Urinary bladder (tissue), 4 donors: ENCODE results near the gene ITPRIP. TPM values are rescaled to one million over a fixed set of nuclear protein-coding genes. Genes with fewer than 3 reads are reported as not detected.

Source experiments
- DNase-seq: peaks from one replicate; pipeline ENCODE4 v3.0.0-alpha.2; 2015; ENCODE audit errors: extremely low spot score
- H3K27ac ChIP-seq: one replicate; pipeline ENCODE4 v1.5.1; 2013; ENCODE audit warnings: low read depth, mild to moderate bottlenecking, moderate library complexity
- H3K36me3 ChIP-seq: one replicate; pipeline ENCODE4 v1.6.1; 2013; ENCODE audit warnings: mild to moderate bottlenecking, moderate library complexity; ENCODE audit not compliant: insufficient read depth
- H3K4me1 ChIP-seq: one replicate; pipeline ENCODE4 v1.6.1; 2013; ENCODE audit warnings: mild to moderate bottlenecking, moderate library complexity; ENCODE audit not compliant: insufficient read depth
- H3K4me3 ChIP-seq: one replicate; pipeline ENCODE4 v1.5.1; 2013; ENCODE audit warnings: low read depth, low read length
- WGBS: extraction: QIAGEN DNeasy Blood & Tissue Kit; methylation state at CpG from one replicate; pipeline ENCODE4 v1.1.7; 2013; 5-methylcytosine and 5-hydroxymethylcytosine counted together
- polyA plus RNA-seq: library from polyadenylated mRNA; stranded (reverse); fragments of 200-250 nt; gene quantifications from one replicate; pipeline ENCODE4 v1.2.3, GENCODE V29; 2013
- total RNA-seq: library from RNA; depleted of rRNA; stranded (reverse); fragments of >200 nt; gene quantifications from one replicate; pipeline ENCODE4 v1.2.3, GENCODE V29; 2014
- donor health status: healthy with polysubstance abuse.
- donor health status: healthy.

Gene ITPRIP
- total and polyA plus RNA-seq, 2 donors = 7.6 to 22.4 TPM

DNA sequence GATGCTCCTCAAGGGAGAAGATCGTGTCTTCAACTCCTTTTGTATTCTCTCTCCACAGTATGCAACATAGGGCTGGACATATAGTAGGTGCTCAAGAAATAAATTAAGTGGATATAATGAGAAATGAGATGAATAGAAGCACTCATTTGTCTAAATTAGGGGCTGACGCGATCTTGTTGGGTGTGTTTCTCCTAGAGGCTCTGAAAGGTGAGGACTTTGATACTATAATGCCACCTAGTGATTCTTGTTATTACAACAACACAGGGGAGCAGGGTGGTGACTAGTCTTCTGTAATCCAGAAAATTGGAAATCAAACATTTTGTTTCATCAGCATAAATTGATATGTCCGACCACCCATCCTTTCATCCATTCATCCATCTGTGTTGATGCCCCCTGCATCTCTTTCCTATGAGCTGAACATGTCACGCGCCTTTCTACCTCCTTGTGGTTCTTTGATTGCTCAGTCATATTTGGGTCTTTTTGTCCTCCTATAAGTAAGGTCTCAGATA, 11.9 kb upstream of the ITPRIP start:
- H3K27ac ChIP-seq = no peak overlapping the region
- no peaks in the 10 kb centered on the region for H3K4me1 ChIP-seq
- WGBS = 25% methylated on average over 6 of the region's 6 CpGs
- H3K4me3 ChIP-seq = no peak overlapping the region
- peak; percentile 70 for DNase-seq
- H3K36me3 ChIP-seq = no peaks in the 10 kb centered on the region

GRCh38 chr10:104349623-104350126, 11.4 kb upstream of the ITPRIP start:
- Histone ChIP-seq H3K4me3 (no peak overlapping the region), H3K4me1 (no peaks in the 10 kb centered on the region), H3K36me3 (no peaks in the 10 kb centered on the region), H3K27ac (no peak overlapping the region)
- WGBS = 31% methylated on average over 5 of the region's 5 CpGs
- DNase-seq = no peak

DNA sequence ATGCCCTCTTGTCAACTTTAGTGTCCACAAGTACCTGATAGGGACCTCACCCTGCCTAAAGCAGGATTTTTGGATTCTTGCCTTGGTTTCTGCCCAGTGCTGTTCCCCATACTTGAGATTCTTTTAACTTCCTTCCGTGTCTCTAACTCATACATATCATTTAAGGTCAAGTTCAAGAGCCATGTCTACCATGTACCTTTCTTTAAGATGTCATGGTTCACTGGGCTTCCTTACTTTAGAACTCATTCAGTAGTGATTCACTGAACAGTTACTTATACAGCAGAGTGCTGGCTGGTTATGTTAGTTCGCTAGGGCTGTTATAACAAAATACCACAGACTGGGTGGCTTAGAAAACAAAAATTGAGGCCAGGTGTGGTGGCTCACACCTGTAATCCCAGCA, 10.3 kb upstream of the ITPRIP start:
- no peak overlapping the region for H3K4me3 ChIP-seq
- no peak for DNase-seq
- no peaks in the 10 kb centered on the region for H3K4me1 ChIP-seq
- no peak overlapping the region for H3K27ac ChIP-seq
- no peaks in the 10 kb centered on the region for H3K36me3 ChIP-seq
- WGBS = 83% methylated on average over 2 of the region's 2 CpGs

- no peak for DNase-seq
- H3K4me3 ChIP-seq = no peak overlapping the region
- H3K36me3 ChIP-seq = no peaks in the 10 kb centered on the region
- H3K4me1 ChIP-seq = no peaks in the 10 kb centered on the region
- 80% methylated on average over 4 of the region's 4 CpGs for WGBS
- no peak overlapping the region for H3K27ac ChIP-seq
These were observed 9.2 kb upstream of the ITPRIP start for GRCh38 chr10:104347295-104348045.

GRCh38 chr10:104345941-104346340, 7.7 kb upstream of the ITPRIP start:
- WGBS = 74% methylated on average over 4 of the region's 4 CpGs
- Histone ChIP-seq H3K36me3 (no peaks in the 10 kb centered on the region), H3K4me3 (no peak overlapping the region), H3K27ac (no peak overlapping the region), H3K4me1 (no peaks in the 10 kb centered on the region)
- DNase-seq = no peak

DNA sequence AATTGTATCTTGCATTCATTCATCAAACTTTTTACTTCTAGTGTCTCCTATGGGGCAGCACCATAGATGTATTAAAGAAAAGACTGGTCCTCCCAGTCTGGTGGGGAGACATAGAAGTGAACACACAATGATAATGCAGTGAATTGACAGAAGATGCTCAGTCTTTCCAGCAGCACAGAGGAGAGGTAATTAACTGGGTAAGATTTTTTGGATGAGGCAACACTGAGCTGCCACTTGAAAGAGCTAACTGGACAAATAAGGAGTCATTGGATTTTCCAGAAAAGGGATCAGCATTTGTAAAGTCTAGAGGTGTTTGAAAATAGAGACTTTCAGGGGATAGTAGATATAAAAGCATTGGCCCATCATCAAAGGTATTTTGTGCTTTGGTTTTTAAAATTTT, 7.2 kb upstream of the ITPRIP start:
- DNase-seq = no peak

DNA sequence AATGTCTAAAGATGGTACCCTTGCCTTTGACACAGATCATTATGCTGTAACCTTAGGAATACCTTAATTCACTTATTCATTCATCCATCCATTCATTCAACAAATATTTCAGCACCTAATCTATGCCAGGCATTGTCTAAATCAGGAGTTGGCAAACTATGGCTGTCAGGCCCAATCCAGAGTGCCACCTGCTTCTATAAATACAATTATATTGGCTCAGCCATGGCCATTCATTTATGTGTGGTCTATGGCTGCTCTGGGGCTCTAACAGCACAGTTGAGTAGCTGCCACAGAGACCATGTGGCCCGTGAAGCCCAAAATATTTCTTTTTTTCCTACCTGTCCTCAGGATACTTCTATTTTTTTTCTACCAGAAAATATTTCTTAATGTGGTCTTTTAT, 6.0 kb upstream of the ITPRIP start:
- no peaks in the 10 kb centered on the region for H3K36me3 ChIP-seq
- no peak overlapping the region for H3K27ac ChIP-seq
- no peak for DNase-seq
- H3K4me3 ChIP-seq = no peak overlapping the region
- 86% methylated on average over 1 of the region's 1 CpG for WGBS
- no peaks in the 10 kb centered on the region for H3K4me1 ChIP-seq

More for the DNA sequence above, 7.2 kb upstream of the ITPRIP start:
- H3K36me3 ChIP-seq = no peaks in the 10 kb centered on the region
- no peak overlapping the region for H3K27ac ChIP-seq
- no peaks in the 10 kb centered on the region for H3K4me1 ChIP-seq
- no peak overlapping the region for H3K4me3 ChIP-seq

DNA sequence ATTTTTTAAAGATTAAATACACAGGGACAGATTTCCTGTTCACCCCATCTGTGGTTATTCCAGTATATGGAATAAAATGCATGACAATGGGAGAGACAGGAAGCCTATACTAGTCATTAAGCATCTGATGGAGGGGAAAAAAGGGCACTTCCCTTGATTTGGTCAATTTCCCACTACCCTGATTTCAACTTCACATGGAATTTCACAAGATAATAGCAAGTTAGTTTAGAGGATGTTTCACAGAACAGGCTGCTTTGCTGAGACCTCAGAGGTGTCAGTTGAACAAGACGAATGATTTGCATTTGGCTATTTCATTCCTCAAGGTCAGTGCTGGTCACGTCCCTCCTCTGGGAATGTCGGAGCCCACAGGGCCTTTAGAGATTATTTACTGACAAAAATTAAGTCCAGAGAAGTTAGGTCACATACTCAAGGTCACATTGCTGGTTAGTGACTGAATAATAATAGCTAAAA, 4.7 kb upstream of the ITPRIP start:
- no peak overlapping the region for H3K4me3 ChIP-seq
- WGBS = 62% methylated on average over 3 of the region's 3 CpGs
- no peaks in the 10 kb centered on the region for H3K36me3 ChIP-seq
- DNase-seq = no peak
- no peak overlapping the region for H3K27ac ChIP-seq
- no peaks in the 10 kb centered on the region for H3K4me1 ChIP-seq

GRCh38 chr10:104340641-104341040, 2.4 kb upstream of the ITPRIP start:
- no peak for DNase-seq
- Histone ChIP-seq H3K4me3 (no peak overlapping the region), H3K4me1 (no peaks in the 10 kb centered on the region), H3K36me3 (no peaks in the 10 kb centered on the region), H3K27ac (no peak overlapping the region)
- 81% methylated on average over 4 of the region's 4 CpGs for WGBS

GRCh38 chr10:104340111-104340526, 1.9 kb upstream of the ITPRIP start:
- DNase-seq = no peak
- no peaks in the 10 kb centered on the region for H3K4me1 ChIP-seq

GRCh38 chr10:104339469-104340110, 1.3 kb upstream of the ITPRIP start:
- Histone ChIP-seq H3K4me3 (peak overlapping the region; percentile 85), H3K36me3 (no peaks in the 10 kb centered on the region), H3K4me1 (no peaks in the 10 kb centered on the region), H3K27ac (peak overlapping the region; percentile 70)
- 8% methylated on average over 11 of the region's 11 CpGs for WGBS
- DNase-seq = no peak

More at GRCh38 chr10:104340111-104340526, 1.9 kb upstream of the ITPRIP start:
- Histone ChIP-seq H3K27ac (no peak overlapping the region), H3K36me3 (no peaks in the 10 kb centered on the region), H3K4me3 (no peak overlapping the region)
- WGBS = 22% methylated on average over 4 of the region's 4 CpGs

DNA sequence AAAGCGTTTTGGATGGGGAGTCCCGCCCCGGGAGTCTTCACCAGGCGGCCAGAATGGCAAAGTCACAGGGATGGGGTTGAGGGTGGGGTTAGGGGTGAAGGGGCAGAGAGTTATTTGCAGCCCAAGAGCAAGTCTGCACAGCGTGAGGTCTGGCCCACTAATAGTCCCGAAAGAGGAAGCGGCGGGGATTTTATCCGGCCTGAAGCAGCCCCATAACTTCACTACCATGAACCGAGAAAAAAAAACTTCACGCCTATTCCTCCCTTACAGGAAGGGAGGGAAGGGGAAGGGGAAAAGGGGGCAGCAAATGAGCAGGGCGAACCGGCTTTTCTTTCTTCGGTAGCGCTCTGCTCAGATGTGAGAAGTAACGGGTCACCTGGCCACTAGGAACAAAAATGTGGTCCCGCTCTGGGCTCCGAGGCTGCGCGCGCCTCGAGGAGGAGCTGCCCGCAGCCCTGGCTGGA, 712 bp downstream of the ITPRIP start:
- H3K27ac ChIP-seq = peak overlapping the region; percentile 89
- WGBS = under 1% methylated on average over 23 of the region's 23 CpGs
- no peaks in the 10 kb centered on the region for H3K4me1 ChIP-seq
- no peaks in the 10 kb centered on the region for H3K36me3 ChIP-seq
- H3K4me3 ChIP-seq = peak overlapping the region; percentile 85
- no peak for DNase-seq

DNA sequence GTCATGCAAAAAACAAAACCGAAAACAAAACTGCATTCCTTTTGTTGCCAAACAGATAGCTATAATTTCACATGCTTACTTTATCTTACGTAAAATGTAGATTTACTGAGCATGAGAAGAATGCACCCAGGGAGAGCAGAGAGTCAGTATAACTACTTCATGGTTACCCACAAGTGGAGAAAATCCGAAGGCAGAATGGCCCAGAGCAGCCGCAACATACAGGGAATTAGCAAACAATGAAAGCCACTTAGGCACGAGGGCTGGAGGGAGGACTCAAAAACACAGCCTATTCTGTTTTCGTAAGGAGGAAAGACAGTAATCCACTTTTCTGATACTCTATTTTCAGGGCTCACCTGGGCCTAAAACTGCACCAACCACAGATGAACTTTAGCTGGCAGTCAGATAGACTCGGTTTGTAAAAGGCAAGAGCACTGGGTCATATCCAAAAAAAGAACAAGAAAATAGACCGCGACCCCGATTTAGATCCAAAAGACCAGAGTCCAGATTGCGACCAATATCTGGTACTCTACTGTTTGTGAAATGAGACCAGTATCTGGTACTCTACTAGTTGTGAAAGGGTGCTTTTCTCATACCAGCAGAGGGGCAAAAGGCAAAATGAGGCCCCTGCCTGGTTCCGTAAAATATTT, 1.3 kb downstream of the ITPRIP start:
- no peaks in the 10 kb centered on the region for H3K4me1 ChIP-seq
- H3K27ac ChIP-seq = peak overlapping the region; percentile 18
- peak overlapping the region; percentile 85 for H3K4me3 ChIP-seq
- H3K36me3 ChIP-seq = no peaks in the 10 kb centered on the region
- DNase-seq = no peak
- WGBS = 7% methylated on average over 12 of the region's 12 CpGs
